GM21381 (cell line): ENCODE data around the gene FHOD3.
"Not testable (repeated sequence)": the region's sequence is repeated elsewhere in the genome, so short reads cannot be mapped to it uniquely, and the experiment has no call there.

ENCODE experiments used
- ATAC-seq: cut with Tn5 transposase; IDR thresholded peaks from one replicate; pipeline ENCODE4 v1.9.1; 2021; ENCODE audit warnings: mild to moderate bottlenecking, moderate library complexity; ENCODE audit not compliant: unreplicated experiment

The FHOD3 gene

GRCh38 chr18:36441426-36442240, 144.1 kb downstream of the FHOD3 start:
- no peak for ATAC-seq

GRCh38 chr18:36442717-36443116, 145.2 kb downstream of the FHOD3 start:
- ATAC-seq: no peak

- no peak for ATAC-seq
These were observed 148.5 kb downstream of the FHOD3 start for GRCh38 chr18:36446059-36446458.

GRCh38 chr18:36448384-36449290, 151.1 kb downstream of the FHOD3 start:
- no peak for ATAC-seq

- ATAC-seq: no peak
These were observed 151.9 kb downstream of the FHOD3 start for GRCh38 chr18:36449451-36449850.

- no peak for ATAC-seq
These were observed 152.8 kb downstream of the FHOD3 start for GRCh38 chr18:36450264-36450663.

- no peak for ATAC-seq
These were observed 154.1 kb downstream of the FHOD3 start for GRCh38 chr18:36451454-36452251.

GRCh38 chr18:36454245-36454644, 156.7 kb downstream of the FHOD3 start:
- no peak for ATAC-seq

GRCh38 chr18:36454848-36455458, 157.4 kb downstream of the FHOD3 start:
- no peak for ATAC-seq

GRCh38 chr18:36455931-36456330, 158.4 kb downstream of the FHOD3 start:
- no peak for ATAC-seq

- no peak for ATAC-seq
These were observed 159.1 kb downstream of the FHOD3 start for GRCh38 chr18:36456622-36457021.

GRCh38 chr18:36457683-36458082, 160.2 kb downstream of the FHOD3 start:
- ATAC-seq: no peak

GRCh38 chr18:36458306-36458705, 160.8 kb downstream of the FHOD3 start:
- no peak for ATAC-seq

- no peak for ATAC-seq
These were observed 161.7 kb downstream of the FHOD3 start for GRCh38 chr18:36459203-36459602.

- no peak for ATAC-seq
These were observed 162.3 kb downstream of the FHOD3 start for GRCh38 chr18:36459786-36460185.

- ATAC-seq: no peak
These were observed 162.9 kb downstream of the FHOD3 start for GRCh38 chr18:36460324-36460850.

GRCh38 chr18:36460854-36461253, 163.3 kb downstream of the FHOD3 start:
- ATAC-seq: no peak

GRCh38 chr18:36461551-36461987, 164.1 kb downstream of the FHOD3 start:
- ATAC-seq: no peak

GRCh38 chr18:36463516-36463915, 166.0 kb downstream of the FHOD3 start:
- ATAC-seq: not testable (repeated sequence)

GRCh38 chr18:36464126-36464651, 166.7 kb downstream of the FHOD3 start:
- no peak for ATAC-seq
